Loucy (cell line): Measurements from ENCODE around the gene PLA2G7.
"Not testable (repeated sequence)": the region's sequence is repeated elsewhere in the genome, so short reads cannot be mapped to it uniquely, and the experiment has no call there.

Source experiments
- H2AFZ ChIP-seq: fragments of 200-600 bp; sonication (generic); 2 replicates; pipeline ENCODE4 v1.6.0; 2016; ENCODE audit warnings: antibody characterized with exemption, mild to moderate bottlenecking, low read length, moderate library complexity
- H3F3A ChIP-seq: fragments of 200-600 bp; 2 replicates; pipeline ENCODE4 v1.6.0; 2016; ENCODE audit warnings: antibody characterized with exemption, low read depth, mild to moderate bottlenecking
- H3K27me3 ChIP-seq: fragments of 200-600 bp; sonication (generic); 2 replicates; pipeline ENCODE4 v1.6.1; 2014; ENCODE audit warnings: low read length, mild to moderate bottlenecking; ENCODE audit not compliant: insufficient read depth, poor library complexity, severe bottlenecking
- H3K36me3 ChIP-seq: fragments of 200-600 bp; sonication (generic); 2 replicates; pipeline ENCODE4 v1.6.1; 2016; ENCODE audit warnings: low read length; ENCODE audit not compliant: insufficient read depth
- H3K4me1 ChIP-seq: fragments of 200-600 bp; sonication (generic); 2 replicates; pipeline ENCODE4 v1.5.1; 2014; ENCODE audit warnings: low read length, mild to moderate bottlenecking; ENCODE audit not compliant: insufficient read depth, poor library complexity, severe bottlenecking
- H3K4me2 ChIP-seq: fragments of 200-600 bp; sonication (generic); 2 replicates; pipeline ENCODE4 v1.6.0; 2014; ENCODE audit warnings: antibody characterized with exemption, low read length, low read depth, mild to moderate bottlenecking; ENCODE audit not compliant: poor library complexity, severe bottlenecking
- H3K4me3 ChIP-seq: fragments of 200-600 bp; sonication (generic); 2 replicates; pipeline ENCODE4 v1.5.1; 2014; ENCODE audit warnings: low read length, mild to moderate bottlenecking, mixed read lengths; ENCODE audit not compliant: poor library complexity, severe bottlenecking
- H3K79me2 ChIP-seq: fragments of 200-600 bp; sonication (generic); 2 replicates; pipeline ENCODE4 v1.6.1; 2014; ENCODE audit warnings: low read length; ENCODE audit not compliant: insufficient read depth
- H3K9ac ChIP-seq: fragments of 200-600 bp; sonication (generic); 2 replicates; pipeline ENCODE4 v1.6.0; 2014; ENCODE audit warnings: mild to moderate bottlenecking, low read depth, low read length, moderate library complexity; ENCODE audit not compliant: poor library complexity, severe bottlenecking
- H3K9me2 ChIP-seq: fragments of 200-600 bp; sonication (generic); replicated peaks from 2 replicates; pipeline ENCODE4 v1.6.1; 2016; ENCODE audit warnings: low read depth, low read length, mixed read lengths
- H3K9me3 ChIP-seq: fragments of 200-600 bp; sonication (generic); 2 replicates; pipeline ENCODE4 v1.6.1; 2014; ENCODE audit warnings: mild to moderate bottlenecking, antibody characterized with exemption, low read length, low read depth; ENCODE audit not compliant: insufficient read depth
- H4K20me1 ChIP-seq: fragments of 200-600 bp; sonication (generic); 2 replicates; pipeline ENCODE4 v1.6.0; 2014; ENCODE audit warnings: antibody characterized with exemption, low read length, mild to moderate bottlenecking; ENCODE audit not compliant: insufficient read depth, poor library complexity, severe bottlenecking
- EZH2phosphoT487 ChIP-seq: fragments of 200-600 bp; IDR thresholded peaks from 2 replicates; pipeline ENCODE4 v1.6.1; 2018; ENCODE audit warnings: antibody characterized with exemption, mild to moderate bottlenecking, moderate library complexity, borderline replicate concordance
- TF ChIP-seq, protein P1 (sequence below): fragments of 200-600 bp; sonication (generic); conservative IDR thresholded peaks from 2 replicates; pipeline ENCODE4 v1.5.1; 2014; ENCODE audit warnings: mild to moderate bottlenecking, antibody characterized with exemption, low read length

Gene PLA2G7

DNA sequence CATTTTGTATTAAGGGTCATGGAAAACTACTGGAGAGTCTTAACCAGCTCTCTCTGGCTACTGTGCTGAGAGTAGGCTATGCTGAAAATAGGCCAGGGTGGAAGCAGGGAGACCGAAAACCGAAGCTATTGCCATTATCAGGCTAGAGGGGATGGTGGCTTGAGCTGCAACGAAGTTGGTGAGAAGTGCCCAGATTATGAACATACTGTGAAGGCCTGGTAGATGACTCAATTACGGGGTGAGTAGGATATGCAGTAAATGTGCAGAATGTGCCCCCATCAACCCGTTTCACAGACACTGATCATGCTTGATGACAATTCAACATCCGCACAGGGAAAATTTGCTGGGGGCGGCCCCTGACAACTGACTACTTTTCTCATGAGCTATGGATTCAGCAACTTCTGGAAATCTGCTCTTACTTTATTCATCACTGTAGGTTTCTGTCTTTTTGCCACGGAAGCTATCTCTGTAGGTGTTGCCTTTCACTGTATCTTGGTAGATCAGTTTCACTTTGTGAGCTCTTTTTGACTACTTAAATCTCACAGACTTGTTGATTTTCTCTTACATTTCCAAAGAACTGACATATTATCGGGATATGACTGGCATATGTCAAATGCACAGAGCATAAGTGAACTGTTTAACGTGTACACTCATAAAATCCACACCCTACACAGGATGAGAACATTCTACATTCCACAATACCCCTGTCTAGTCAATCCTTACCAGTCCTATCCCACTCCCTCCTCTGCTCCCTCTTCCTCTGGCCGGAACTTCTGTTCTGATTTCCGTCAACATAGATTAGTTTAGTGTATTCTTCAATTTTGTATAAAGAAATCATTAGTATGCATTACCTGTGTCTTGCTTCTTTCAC lies 42.5 kb upstream of the PLA2G7 start:
- H3K9ac ChIP-seq = no peak overlapping the region
- H3K79me2 ChIP-seq = no peaks in the 10 kb centered on the region
- H3K9me3 ChIP-seq = no peaks in the 10 kb centered on the region
- H3K4me1 ChIP-seq = no peaks in the 10 kb centered on the region
- no peaks in the 10 kb centered on the region for H3F3A ChIP-seq
- no peak overlapping the region for H3K4me2 ChIP-seq
- TF ChIP-seq, protein P1, sequence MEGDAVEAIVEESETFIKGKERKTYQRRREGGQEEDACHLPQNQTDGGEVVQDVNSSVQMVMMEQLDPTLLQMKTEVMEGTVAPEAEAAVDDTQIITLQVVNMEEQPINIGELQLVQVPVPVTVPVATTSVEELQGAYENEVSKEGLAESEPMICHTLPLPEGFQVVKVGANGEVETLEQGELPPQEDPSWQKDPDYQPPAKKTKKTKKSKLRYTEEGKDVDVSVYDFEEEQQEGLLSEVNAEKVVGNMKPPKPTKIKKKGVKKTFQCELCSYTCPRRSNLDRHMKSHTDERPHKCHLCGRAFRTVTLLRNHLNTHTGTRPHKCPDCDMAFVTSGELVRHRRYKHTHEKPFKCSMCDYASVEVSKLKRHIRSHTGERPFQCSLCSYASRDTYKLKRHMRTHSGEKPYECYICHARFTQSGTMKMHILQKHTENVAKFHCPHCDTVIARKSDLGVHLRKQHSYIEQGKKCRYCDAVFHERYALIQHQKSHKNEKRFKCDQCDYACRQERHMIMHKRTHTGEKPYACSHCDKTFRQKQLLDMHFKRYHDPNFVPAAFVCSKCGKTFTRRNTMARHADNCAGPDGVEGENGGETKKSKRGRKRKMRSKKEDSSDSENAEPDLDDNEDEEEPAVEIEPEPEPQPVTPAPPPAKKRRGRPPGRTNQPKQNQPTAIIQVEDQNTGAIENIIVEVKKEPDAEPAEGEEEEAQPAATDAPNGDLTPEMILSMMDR = no peak
- TF ChIP-seq EZH2phosphoT487 = no peak
- no peak overlapping the region for H3K4me3 ChIP-seq
- no peaks in the 10 kb centered on the region for H3K9me2 ChIP-seq
- H4K20me1 ChIP-seq = no peaks in the 10 kb centered on the region
- no peak overlapping the region for H2AFZ ChIP-seq
- H3K27me3 ChIP-seq = no peaks in the 10 kb centered on the region
- H3K36me3 ChIP-seq = no peaks in the 10 kb centered on the region

DNA sequence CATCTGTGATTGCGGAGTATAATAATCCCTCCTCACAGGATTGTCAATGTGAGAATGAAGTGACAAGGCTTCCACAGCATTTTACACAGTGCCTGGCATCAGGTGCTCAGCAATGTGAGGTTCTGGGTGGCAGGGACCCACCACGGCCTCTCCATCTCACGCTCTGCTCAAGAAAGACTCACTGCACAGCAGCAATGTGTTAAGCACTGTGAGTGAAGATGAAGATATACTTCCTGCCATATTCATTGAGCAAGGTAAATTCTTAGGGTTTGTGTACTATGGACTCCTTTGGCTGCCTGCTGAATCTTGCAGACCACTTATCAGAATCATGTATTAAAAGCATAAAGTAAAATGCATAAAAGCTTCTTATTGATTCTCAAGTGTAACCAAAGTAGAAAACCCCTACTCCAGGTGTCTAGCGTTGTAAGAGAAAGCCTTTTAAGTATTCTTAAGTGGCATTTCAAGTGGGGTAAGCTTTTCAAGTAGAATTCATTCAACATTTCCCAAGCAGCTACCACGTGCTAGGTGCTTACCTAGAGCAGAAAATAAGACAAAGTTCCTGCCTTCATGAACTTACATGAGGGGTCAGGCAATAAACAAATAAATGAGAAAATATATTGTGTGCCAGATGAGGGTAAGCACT lies 41.0 kb upstream of the PLA2G7 start:
- no peak overlapping the region for H3K4me3 ChIP-seq
- H3K36me3 ChIP-seq = no peaks in the 10 kb centered on the region
- H3K27me3 ChIP-seq = no peaks in the 10 kb centered on the region
- H3K4me1 ChIP-seq = no peaks in the 10 kb centered on the region
- no peaks in the 10 kb centered on the region for H3K79me2 ChIP-seq
- H3K9me2 ChIP-seq = no peaks in the 10 kb centered on the region
- no peaks in the 10 kb centered on the region for H4K20me1 ChIP-seq
- no peaks in the 10 kb centered on the region for H3F3A ChIP-seq
- H3K4me2 ChIP-seq = no peak overlapping the region
- no peak overlapping the region for H2AFZ ChIP-seq
- no peak for TF ChIP-seq EZH2phosphoT487
- TF ChIP-seq, protein P1 = no peak
- no peak overlapping the region for H3K9ac ChIP-seq
- no peaks in the 10 kb centered on the region for H3K9me3 ChIP-seq

DNA sequence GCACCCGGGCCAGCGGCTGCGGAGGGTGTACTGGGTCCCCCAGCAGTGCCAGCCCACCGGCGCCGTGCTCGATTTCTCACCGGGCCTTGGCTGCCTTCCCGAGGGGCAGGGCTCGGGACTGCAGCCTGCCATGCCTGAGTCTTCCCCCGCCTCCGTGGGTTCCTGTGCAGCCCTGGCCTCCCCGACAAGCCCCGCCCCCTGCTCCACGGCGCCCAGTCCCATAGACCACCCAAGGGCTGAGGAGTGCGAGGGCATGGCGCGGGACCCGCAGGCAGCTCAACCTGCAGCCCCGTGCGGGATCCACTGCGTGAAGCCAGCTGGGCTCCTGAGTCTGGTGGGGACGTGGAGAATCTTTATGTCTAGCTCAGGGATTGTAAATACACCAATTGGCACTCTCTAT lies 39.6 kb upstream of the PLA2G7 start:
- not testable (repeated sequence) for H3K36me3 ChIP-seq, H2AFZ ChIP-seq, H3K9me3 ChIP-seq, H3K4me1 ChIP-seq, H3K79me2 ChIP-seq, H3K9me2 ChIP-seq, H3K4me2 ChIP-seq, H3K4me3 ChIP-seq, H4K20me1 ChIP-seq, H3K27me3 ChIP-seq, H3K9ac ChIP-seq, H3F3A ChIP-seq
